ENCODE measurements around the gene NUFIP2. TPM values are rescaled to one million over a fixed set of nuclear protein-coding genes. Genes with fewer than 3 reads are reported as not detected.

Gene NUFIP2
- total RNA-seq, 6 donors from 2014 or later = 17.9 to 85.9 (median 38.4) TPM

DNA sequence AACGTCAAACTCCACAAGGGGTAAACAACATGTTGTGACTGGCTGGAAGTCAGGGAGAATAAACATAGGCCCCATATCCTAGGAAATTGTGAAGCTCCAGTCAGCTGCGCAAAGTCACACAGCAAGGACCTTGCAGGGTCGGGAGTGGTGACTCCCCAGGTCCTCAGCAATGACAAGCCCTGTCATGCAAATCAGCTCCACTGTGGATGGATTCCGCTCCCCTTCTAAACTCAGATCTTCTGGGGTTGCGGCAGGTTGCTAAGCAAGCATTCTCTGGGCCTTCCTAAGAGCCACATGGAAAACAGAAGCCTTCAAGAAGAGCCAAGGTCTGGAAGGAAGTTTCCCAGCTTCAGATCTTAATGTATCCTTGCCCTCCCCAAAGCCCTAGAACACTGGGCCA is 84.9 kb downstream of the NUFIP2 start:
- WGBS, 2 donors = 86 to 87% methylated on average over 5 of the region's 5 CpGs
- no peak overlapping the region for H3K27ac ChIP-seq
- no peaks in the 10 kb centered on the region for H3K4me1 ChIP-seq
- no peak for DNase-seq
- H3K27me3 ChIP-seq = no peaks in the 10 kb centered on the region
- no peaks in the 10 kb centered on the region for H3K9me3 ChIP-seq
- H3K4me3 ChIP-seq = no peak overlapping the region
- no peak for ATAC-seq (ENCODE audit: low FRiP score in 2 of 2)
- TF ChIP-seq POLR2AphosphoS5 (IDR thresholded peaks at IDR 0.05) = no peak
- TF ChIP-seq, protein P1, sequence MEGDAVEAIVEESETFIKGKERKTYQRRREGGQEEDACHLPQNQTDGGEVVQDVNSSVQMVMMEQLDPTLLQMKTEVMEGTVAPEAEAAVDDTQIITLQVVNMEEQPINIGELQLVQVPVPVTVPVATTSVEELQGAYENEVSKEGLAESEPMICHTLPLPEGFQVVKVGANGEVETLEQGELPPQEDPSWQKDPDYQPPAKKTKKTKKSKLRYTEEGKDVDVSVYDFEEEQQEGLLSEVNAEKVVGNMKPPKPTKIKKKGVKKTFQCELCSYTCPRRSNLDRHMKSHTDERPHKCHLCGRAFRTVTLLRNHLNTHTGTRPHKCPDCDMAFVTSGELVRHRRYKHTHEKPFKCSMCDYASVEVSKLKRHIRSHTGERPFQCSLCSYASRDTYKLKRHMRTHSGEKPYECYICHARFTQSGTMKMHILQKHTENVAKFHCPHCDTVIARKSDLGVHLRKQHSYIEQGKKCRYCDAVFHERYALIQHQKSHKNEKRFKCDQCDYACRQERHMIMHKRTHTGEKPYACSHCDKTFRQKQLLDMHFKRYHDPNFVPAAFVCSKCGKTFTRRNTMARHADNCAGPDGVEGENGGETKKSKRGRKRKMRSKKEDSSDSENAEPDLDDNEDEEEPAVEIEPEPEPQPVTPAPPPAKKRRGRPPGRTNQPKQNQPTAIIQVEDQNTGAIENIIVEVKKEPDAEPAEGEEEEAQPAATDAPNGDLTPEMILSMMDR (IDR thresholded peaks at IDR 0.05) = no peak
- no peak for TF ChIP-seq EP300 (IDR thresholded peaks at IDR 0.05)
- no peaks in the 10 kb centered on the region for H3K36me3 ChIP-seq

DNA sequence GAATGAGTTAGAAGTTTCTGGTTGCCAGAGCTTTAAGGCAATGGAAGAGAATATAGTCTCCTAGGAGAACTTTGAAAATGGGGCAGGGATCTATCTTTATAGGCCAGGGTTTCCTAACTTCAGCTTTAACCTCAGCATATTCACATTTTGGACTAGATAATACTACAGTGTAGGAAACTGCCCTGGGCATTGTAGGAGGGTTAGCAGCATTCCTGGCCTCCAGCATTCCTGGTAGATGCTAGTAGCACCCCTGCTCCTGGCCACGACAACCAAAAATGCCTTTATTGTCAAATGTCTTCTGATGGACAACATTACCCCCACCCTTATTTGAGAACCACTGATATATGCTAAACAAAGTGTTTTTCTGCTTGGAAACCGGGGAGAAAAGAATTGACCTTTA is 86.0 kb downstream of the NUFIP2 start:
- no peak for ATAC-seq (ENCODE audit: low FRiP score in 2 of 2)
- DNase-seq = no peak
- TF ChIP-seq EP300 (IDR thresholded peaks at IDR 0.05) (no peak), POLR2A (IDR thresholded peaks at IDR 0.05) (no peak)
- no peaks in the 10 kb centered on the region for H3K27me3 ChIP-seq
- no peaks in the 10 kb centered on the region for H3K36me3 ChIP-seq
- H3K27ac ChIP-seq = no peak overlapping the region
- no peaks in the 10 kb centered on the region for H3K4me1 ChIP-seq
- no peak overlapping the region for H3K4me3 ChIP-seq
- no peaks in the 10 kb centered on the region for H3K9me3 ChIP-seq
- 89 to 96% methylated on average over 2 of the region's 2 CpGs for WGBS, 2 donors

Other genes starting within 250 kb of the NUFIP2 start
- gene MYO18A, start 113.8 kb downstream of the NUFIP2 start, total RNA-seq = 100 to 1,000 TPM in 1 of 6 donors, 10 to 100 TPM in 5; 37.4 to 214 (median 67.4) TPM
- not detected for gene CRYBA1, start 47.3 kb downstream of the NUFIP2 start, total RNA-seq
- gene TAOK1, start 96.2 kb upstream of the NUFIP2 start, total RNA-seq = 100 to 1,000 TPM in 1 of 6 donors, 10 to 100 TPM in 5; 43.0 to 100 (median 59.3) TPM

Data from upper lobe of left lung (tissue), 6 donors.